Dedifferentiated amniotic fluid mesenchymal stem cell (primary cell): ENCODE measurements around the gene TSKU.

ENCODE experiments used
- DNase-seq: peaks from one replicate; pipeline ENCODE4 v3.0.0-alpha.2; 2016; ENCODE audit errors: extremely low spot score

TSKU gene

DNA sequence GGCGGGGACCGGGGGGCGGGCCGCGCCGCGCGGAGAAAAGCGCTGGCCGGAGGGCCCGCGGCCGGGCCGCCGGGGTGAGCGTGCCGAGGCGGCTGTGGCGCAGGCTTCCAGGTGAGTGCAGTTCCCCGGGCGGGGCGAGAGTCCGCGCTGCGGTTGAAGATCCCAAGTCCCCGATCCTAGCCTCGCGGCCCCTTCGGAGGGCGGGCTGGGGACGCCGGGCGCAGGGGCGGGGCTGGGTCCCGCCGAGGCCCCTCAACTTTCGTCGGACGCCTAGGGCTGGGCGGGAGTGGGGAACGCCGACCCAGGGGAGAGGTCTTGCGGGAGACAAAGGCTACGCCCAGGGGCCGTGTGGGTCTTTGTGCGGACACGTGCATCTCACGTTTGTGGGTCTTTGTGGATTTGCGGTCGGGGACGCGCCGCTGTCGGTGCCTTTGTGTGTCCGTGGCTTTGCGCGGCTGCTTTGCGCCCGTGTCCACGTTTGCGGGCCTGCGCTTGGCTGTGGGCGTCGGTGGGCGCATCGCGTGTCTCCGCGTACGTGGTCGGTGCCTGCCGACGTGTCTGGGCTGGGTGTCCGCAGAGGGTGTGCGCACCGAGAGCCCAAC is at the start of gene TSKU:
TSS of gene TSKU (plus strand) at position 63 of the 602 bp plus-strand sequence. CDS start 12,261 bp downstream, outside the sequence.
- DNase-seq = peak; percentile 38

DNA sequence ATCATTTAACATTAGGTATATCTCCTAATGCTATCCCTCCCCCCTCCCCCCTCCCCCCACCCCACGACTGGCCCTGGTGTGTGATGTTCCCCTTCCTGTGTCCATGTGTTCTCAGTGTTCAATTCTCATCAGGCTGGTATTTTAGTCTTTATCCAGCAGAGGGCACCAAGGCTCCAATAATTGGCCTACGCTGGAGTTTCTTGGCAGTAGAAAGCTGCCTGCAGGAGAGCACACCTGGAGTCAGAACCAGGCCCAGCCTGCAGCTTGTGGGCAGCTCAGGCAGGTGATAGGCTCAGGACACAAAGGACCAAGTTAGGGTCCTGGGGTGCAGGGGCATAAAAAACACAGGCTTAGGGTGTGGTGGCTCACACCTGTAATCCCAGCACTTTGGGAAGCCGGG is 49.2 kb upstream of the TSKU start:
- peak; percentile 60 for DNase-seq

DNA sequence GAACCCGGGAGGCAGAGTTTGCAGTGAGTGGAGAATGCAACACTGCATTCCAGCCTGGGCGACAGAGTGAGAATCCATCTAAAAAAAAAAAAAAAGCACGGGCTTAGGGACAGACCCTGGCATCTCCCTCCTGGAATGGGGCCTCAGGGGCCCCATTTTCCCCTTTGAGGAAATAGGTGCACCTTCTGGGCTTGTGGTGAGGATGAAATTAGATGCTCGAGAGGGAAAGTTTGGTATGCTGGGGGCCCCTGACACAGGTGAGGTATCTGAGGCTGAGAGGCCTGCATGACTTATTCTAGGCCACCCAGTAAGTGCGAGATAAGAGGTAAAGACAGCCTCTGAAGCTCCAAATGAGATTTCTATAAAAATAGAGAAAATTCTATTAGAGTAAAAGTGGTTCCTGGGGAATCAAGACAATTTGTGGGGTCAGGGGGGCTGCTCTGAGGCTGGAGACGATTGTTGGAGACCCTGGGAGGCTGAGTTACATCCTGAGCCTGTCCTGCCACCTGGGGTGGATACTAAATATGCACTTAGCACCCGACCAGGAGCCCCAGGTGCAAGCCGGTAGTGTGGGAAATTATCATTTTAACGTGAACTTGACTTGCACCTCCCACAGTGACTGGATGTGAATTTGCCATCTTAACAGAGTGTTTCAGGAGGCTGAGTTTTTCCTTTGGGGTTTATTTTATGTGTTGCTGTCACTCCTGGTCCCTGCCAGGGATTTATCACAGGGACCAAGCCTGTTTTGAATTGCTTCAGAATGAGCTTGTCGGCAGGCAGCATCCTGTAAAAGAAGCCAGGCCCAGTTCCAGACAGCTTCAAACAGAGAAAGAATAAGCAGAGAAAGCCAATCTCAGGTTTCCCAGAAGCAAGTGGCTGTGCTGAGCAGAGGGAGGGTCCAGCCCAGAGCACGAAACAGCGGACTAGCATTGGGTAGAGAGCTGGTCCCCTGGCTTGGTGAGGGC is 48.4 kb upstream of the TSKU start:
- DNase-seq = no peak

DNA sequence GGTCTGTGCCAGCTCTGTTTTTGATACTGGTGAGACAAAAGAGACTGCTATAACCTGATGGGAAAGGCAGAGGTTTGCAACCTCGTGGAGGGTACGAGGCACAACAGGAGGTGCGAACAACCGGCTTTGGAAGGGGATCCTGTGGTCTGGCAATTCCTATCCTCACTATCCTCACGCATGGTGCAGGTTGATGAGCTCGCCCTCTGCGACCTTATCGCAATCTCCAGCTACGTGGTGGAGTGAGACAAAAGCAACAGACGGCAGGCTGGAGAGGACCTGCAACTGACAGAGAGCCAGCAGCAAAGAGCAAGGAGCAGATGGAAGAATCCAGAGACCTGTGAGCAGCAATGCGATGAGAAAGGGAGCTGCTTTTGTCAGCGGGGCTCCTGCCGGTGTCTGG is 47.3 kb upstream of the TSKU start:
- DNase-seq = no peak

DNA sequence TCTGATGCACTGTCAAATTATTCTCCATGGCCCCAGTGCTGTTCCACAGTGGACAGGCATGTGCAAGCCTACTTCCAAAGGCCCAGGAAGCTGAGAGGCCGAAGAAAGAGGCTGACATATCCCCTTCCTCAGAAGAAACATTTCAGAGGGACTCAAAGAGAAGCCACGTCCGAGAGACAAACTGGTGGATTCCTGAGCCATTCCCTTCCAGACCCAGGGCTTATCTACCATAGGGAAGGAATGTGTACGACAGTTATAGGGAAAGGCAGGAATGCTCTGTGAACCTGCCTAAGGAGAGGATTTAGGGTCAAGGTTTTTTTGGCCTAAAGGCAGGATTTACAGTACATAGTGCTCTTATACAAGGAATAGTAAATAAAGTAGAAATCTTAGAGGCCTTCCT is 46.9 kb upstream of the TSKU start:
- DNase-seq = no peak

DNA sequence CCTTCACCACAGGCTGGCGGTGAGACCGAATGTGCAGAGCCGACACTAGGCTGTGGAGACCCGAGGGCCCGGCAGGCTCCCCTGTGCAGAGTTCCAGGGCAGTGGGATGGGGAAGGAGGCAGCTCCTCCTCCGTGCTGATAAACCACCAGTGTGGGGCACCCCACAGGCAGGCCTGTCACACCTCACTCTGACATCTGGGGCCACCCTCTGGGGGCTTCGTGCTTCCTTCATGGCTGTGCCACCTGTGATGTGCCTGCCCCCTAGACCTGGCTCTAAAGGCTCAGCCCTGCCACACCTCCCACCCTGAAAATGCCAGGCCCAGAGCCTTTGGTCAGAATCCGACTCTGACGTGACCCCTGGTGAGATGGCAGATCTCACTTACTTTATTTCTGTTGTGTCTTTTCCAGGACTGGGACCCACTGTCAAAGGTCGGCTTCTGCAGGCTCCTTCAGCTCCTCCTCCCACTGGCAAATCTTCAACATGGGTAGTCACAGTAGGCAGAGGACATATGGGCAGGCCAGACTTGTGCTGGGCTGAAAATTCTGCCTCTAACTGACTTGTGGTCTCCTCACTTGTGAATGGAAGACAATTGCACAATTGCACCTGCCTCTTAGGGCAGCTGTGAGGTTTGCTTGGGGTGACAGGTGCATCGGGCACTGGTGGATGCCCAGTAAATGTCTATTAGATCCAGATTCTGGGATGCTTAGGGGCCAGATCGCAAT is 46.2 kb upstream of the TSKU start:
- DNase-seq = no peak

- no peak for DNase-seq
These were observed 44.4 kb upstream of the TSKU start for GRCh38 chr11:76738618-76739240.

- no peak for DNase-seq
These were observed 43.4 kb upstream of the TSKU start for GRCh38 chr11:76739798-76740197.

- no peak for DNase-seq
These were observed 42.4 kb upstream of the TSKU start for GRCh38 chr11:76740772-76741171.

DNA sequence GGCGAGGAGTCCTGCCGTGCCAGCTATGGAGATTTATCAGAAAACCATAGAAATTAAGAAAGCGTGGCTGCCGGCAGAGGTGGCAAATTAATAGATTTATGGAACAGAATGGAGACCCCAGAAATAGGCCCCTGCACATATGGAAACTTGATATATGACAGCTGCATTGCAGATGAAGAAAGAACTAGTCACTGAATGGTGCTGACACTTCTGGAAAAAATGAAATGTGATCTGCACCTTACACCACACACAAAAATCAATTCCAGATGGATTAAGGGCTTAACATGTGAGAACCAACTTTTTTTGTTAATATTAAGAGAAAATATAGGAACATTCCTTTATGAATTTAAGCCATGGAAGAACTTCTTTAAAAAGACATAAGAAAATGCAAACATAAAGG is 40.3 kb upstream of the TSKU start:
- peak; percentile 49 for DNase-seq

- no peak for DNase-seq
These were observed 38.7 kb upstream of the TSKU start for GRCh38 chr11:76744186-76745043.

DNA sequence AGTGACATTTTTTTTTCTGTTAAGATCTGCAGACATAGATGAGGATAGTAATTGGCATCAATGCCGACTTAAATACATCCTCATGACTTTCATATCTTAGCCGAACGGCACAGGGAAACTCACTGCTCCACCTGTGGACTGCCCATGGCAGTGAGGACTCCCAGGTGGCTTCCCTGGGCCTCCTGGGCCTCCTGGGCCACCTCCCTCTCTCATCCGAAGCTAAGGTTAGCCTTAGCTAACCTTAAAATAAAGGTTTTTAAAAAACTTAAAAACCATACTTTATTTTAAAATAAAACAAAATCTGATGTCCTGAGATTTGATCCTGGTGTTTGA is 38.1 kb upstream of the TSKU start:
- no peak for DNase-seq

DNA sequence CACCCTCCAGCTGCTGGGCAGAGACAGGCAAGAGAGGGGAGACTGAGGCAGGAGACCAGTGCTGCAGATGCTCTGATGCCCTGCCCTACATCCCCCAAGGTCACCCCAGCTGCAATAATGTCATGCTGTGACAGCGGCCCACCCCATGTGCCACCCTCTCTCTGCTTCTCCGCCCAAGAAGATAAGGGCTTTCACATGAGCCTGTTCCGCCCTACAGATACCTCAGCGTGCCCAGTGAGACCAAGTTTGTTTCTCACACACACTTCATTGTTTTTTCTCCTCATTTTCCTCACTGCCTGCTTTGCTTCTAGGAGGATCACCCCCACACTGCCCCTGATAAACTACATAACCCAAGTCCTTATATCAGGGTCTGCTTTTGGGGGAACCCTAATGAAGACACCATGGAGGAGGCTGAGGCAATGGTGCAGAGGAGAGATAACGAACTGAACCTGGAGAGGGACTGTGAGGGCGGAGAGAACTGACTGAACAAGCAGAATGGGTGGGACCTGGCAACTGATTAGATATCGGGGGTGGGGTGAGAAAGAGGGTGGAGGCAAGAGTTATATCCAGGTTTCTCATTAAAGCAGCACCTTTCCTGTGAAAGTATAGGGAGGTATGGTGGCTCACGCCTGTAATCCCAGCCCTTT is 37.5 kb upstream of the TSKU start:
- no peak for DNase-seq

DNA sequence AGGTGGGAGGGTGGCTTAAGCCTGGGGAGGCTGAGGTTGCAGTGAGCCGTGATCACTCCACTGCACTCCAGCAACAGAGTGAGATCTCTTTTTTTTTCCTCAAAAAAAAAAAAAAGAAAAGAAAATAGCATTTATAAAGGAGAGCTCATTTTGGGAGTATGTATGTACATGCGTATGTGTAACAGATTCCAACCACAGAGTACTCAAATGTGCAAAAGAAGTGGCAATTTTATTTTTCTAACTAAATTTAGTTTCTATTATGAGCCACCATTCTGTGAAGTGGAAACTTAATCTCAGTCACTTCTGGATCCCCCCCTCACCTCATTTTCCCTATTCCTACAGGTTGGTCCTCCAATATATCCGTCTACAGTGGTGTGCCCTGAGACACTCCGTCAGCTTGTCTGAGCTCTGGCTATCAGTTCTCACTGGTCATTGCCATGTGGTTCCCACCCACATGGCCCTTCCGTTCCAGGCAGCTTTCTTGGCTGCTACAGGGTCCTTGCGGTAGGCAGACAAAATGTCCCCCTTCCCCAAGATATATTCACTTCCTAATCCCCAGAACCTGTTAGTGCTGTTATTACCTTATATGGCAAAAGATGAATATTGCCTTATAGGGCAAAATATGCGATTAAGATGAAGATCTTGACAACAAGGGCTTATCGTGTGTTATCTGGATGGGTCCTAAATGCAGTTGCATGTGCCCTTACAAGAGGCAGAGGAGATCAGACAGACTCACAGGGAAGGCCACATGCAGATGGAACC is 35.8 kb upstream of the TSKU start:
- no peak for DNase-seq

DNA sequence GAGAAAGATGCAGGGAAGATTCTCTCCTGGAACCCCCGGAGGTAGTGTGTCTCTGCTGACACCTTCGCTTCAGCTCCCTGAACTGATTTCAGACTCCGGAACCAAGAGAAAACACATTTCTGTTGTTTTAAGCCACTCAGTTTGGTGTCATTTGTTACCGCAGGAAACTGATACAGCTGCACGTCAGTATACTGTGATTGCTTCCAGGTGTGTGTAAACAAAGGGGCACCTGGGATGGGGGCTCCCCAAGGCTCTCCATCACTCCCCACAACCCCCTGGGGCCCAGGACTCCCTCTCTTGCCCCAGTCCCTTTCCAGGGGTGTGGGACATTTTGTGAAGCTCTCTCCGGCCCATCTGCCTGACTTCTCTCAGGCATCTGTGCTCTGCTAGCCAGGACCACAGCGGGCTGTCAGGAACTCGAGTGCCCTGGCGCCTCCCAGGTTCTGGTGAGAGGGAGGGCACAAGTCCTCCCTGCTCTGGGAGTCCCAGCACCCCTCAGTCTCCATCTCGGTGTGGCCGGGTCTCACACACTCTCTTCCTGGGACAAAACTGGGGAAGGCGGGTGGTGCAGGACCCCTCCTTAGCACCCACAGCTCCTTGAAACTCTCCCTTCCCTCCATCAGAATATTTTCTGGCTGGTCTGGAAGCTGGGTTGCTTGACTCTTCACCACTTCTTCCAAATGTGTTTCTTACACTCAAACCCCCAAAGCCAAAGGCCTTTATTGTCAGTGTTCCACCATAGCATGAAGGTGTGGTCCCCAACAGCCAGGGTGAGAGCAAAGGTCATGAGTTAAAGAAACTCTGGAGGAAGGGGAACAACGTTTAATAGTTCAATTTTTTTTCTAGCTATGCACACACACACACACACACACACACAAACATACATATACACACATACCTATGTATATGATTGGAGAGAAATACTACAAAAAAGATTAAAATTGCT is 35.0 kb upstream of the TSKU start:
- DNase-seq = no peak

DNA sequence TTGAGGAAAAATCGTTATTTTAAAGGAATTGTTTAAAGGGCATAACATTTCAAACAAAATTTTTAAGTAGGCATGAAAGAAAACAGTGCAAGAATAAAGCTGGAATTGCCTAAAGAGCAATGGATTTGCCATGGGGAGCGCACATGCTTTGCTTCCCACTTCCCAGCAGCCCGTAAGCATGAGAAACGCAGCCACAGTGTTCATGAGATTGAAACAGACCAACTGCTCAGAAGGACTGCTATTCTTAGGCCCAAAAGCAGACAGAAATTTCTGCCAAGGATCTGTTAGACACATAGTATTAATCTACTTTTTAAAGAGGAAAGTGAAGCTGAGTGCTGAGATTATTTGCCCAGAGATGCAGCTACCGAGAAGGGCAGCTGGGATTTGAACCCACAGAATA is 34.2 kb upstream of the TSKU start:
- DNase-seq = no peak

DNA sequence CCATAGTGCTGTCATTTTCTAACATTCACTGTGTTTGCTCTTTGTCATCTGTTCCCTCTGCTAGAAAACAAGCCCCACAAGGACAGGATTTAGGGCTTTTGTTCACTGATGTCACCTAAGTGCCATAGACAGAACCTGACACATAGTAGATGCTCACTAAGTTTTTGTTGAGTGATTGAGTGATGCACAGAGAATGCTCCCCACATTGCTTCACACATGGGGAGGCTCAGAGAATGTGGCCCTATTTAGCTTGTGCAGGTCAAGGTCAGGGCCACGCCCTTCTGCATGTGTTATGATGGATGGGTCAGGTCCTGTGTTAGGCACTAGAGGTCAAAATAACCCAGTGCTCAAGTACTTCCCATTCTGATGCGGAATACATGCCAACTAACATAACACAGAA is 33.1 kb upstream of the TSKU start:
- no peak for DNase-seq

DNA sequence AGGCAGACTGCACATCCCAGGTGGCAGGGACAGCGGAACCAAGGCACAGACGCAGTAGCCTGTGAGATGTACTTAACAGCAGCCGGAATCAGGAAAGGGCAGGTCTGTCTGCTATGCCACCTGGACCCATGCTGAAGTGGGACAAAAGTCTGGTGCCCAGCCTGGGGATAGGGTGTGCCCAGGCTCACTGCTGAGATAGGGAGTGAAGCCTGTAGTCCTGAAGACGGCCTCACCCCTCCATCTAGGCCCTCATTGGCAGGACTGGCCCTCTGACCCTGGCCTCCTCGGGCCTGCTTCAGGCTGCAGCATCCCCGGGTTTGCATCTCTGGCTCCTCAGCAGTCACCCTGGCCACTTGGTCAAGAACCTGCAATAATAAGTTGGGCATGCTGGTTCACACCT is 32.4 kb upstream of the TSKU start:
- DNase-seq = no peak
